DMS53 treated with DMSO at 0.1 percent for 48 hours (cell line): Measurements from ENCODE around the gene RPA4.
"Not testable (repeated sequence)": the region's sequence is repeated elsewhere in the genome, so short reads cannot be mapped to it uniquely, and the experiment has no call there.

Source experiments
- DNase-seq: peaks from one replicate; lab custom pipeline; 2025; ENCODE audit not compliant: unreplicated experiment; lab: John Stamatoyannopoulos, UW

RPA4 gene, protein sequence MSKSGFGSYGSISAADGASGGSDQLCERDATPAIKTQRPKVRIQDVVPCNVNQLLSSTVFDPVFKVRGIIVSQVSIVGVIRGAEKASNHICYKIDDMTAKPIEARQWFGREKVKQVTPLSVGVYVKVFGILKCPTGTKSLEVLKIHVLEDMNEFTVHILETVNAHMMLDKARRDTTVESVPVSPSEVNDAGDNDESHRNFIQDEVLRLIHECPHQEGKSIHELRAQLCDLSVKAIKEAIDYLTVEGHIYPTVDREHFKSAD

DNA sequence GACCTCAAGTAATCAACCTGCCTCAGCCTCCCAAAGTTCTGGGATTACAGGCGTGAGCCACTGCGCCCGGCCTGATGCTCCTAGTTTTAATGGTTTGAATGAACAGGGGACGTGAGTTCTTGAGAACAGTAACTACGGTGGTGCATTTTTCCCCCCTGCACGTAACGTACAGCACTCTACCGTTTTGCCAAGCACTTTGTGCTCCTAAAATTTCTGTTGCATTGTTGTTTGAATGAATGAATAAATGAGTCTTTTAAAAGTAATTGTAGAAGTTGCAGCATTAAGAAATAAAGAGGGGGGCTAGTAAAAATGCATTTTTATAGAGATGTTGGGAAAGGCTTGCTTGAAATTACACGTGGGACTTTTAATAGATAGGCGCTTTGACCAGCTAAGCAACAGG is at the start of gene RPA4:
Gene RPA4, plus strand, starts transcription at position 301 of the 400 bp plus-strand sequence. CDS start 403 bp downstream, outside the sequence.
- DNase-seq, result no peak

DNA sequence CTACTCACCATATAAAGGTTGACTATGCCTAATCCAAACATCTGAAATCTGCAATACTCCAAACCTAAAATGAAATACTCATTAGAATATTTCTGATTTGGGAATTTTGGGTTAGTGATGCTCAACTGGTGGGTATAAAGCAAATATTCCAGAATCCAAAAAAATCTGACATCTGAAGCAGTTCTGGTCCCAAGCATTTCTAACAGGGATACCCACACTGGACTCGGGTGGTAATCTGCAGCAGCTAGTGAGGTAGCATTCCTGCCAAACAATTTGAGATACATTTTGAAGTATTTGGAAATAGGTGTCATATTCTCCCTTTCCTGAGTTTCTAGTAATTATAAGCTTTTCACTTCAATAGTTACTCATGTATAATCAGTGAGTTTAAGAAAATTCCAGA is 49.6 kb upstream of the RPA4 start:
- no peak for DNase-seq

DNA sequence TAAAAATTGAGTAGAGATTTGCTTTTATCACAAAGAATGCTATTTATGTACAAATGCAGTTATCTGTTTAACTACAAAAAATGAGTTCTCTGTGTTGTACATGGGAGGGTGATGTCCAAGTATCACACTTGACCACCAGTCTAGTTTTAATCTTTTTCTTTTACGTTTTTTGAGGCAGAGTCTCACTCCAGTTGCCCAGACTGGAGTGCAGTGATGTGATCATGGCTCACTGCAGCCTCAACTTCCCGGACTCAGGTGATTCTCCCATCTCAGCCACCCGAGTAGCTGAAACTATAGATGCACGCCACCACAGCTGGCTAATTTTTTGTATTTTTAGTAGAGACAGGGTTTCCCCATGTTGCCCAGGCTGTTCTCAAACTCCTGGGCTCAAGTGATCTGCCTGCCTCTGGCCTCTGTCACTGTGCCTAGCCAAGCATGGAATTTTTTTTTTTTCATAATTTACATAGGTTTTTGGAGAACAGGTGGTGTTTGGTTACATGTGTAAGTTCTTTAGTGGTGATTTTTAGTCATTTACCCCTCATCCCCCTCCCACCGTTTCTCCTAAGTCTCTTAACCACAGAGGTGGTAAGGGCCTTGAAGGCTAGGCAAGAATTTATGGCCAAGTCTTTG is 47.9 kb upstream of the RPA4 start:
- DNase-seq, result no peak

DNA sequence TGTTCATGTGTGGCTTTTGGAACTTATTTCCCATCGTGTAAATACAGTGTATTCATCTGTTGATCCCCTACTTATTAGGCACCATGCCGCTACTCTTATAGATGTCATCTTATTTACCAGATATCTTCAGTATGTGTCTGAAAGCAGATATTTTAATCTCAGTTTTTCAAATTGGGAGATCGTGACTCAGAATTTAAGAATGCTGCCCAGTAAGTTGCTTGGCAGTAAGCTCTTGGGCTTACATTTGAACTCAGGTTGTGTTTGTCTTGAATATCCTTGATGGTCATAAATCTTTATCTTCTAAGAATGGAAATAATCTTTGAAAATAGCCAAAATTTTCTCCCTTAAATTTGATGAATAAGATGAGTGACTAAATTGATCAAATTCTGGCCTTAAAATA is 45.9 kb upstream of the RPA4 start:
- DNase-seq, result no peak

DNA sequence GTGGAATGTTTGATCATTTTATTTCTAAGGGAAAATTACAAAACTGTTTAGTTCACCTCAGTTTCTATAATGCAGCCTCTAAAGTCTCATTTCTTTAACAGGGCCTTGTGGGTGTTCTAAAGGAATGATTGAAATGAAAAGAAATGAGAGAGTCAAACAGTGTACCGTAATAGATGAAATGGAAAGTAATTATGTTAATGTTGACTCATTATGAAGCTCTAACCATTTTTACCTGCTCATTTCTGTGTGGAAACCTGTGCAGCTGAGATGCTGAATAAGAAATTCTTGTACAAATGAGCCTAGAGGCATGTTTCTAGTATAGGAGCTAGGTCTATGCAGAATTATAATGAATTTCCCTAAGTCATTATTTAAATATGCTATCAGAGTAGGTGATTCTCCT is 45.2 kb upstream of the RPA4 start:
- DNase-seq, result no peak

DNA sequence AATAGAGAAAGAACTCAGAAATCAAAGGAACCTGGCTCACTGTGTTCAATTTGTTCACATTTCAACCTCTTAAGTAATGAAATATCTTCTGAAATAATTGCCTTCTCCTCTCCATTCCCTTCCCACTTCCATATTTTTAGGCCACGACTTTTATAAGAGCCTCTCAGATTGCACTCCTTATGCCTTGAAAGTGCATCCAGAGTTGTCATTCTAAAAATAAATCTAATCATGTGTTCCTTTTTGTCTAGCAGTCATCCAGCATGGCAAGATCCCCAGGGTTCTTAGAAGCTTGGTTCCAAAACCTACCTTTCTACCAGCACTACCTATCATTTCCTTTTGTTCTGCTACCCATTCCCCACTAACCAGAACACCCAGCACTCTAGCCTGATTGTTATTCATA is 42.4 kb upstream of the RPA4 start:
- no peak for DNase-seq

DNA sequence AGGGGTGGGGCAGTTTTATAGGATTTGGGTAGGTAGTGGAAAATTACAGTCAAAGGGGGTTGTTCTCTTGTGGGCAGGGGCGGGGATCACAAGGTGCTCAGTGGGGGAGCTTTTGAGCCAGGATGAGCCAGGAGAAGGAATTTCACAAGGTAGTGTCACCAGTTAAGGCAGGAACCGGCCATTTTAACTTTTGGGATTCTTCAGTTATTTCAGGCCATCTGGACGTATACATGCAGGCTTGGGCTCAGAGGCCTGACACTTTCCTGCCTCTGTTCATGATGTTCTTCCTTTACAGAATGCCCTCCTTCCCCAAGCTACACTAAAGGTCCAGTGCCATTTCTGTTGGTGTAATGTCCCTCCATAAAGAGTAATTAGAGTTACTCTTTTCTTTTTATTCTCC is 41.8 kb upstream of the RPA4 start:
- DNase-seq, result not testable (repeated sequence)

DNA sequence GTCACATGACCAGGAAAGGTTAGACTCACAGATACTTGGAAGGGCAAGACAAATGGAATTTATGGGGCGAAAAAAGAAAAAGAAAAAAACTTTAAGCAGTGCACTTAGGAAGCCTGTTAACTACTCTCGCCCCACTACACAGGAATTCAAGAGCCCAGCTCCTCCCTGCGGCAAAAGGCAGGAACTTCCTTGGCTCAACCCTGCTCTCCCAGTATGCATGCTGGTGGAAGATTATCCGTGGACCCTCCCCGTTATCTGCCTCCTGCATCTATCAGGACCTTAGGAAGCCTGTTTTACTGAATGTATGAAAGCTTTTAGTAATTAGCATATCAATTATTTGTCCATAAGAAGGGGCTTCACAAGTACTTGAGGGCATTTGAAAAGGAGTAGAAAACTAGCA is 40.1 kb upstream of the RPA4 start:
- no peak for DNase-seq

DNA sequence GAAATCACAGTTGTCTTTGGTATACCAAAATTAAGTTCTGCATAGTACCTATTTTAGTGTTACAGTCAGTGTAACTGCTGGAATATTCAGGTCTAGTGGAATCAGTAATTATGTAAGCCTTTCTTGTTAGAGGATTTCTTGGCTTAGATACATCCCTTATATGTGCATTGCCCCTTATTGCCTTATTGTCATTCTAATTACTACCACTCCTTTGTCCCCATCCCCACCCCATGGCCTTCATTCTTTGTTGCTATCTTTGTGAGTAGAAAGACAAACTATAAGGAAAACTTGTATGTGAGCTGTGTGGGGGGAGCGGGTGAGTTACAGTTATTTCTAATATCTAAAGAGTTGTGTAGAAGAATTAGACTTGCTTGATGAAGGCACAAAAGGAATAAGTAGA is 36.9 kb upstream of the RPA4 start:
- no peak for DNase-seq

DNA sequence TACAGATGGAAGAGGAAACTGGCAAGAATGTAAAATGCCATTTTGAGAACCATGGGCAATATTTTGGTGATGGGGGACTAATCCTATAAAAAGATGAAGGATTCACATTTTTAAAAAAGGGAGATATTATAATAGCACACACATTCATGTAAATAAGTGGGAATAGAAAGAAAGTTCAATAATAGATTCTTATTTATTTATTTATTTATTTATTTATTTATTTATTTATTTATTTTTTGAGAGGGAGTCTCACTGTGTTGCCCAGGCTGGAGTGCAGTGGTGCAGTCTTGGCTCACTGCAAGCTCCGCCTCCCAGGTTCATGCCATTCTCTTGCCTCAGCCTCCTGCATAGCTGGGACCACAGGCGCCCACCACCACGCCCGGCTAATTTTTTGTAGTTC is 24.3 kb upstream of the RPA4 start:
- not testable (repeated sequence) for DNase-seq

DNA sequence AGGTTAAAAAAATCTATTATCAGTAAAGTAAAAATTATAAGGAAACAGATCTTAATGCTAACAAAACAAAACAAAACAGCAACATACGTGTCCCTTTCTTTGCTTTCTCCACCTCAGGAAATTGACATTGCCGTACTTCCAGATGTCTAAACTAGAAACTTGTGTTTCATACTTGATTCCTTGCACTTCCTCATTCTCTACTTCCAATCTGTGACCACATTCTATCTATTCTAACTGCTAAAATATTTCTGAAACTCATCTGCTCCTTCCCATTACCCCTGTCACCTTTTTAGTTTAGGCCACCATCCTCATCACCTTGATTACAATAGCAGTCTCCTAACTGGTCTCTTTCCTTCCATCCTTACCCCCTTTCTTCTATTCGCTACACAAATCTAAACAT is 22.5 kb upstream of the RPA4 start:
- DNase-seq, result no peak

DNA sequence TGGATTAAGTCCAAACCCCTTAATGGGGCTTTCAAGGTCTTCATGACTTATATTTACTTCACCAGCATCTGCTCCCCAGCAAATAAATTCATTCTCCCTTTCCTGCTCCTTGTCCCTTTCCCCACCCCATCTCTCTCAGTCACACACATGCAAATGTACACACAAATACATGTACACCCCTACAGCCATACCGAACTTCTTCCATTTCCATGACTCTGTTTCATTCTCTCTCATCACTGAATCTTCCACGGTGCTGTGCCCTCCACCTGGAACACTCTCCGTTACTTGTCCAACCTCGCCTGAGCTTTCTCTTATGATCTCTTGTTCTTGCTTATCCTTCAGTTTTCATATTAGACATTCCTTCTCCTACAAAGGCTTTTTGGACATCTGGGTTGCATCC is 22.0 kb upstream of the RPA4 start:
- DNase-seq, result no peak

DNA sequence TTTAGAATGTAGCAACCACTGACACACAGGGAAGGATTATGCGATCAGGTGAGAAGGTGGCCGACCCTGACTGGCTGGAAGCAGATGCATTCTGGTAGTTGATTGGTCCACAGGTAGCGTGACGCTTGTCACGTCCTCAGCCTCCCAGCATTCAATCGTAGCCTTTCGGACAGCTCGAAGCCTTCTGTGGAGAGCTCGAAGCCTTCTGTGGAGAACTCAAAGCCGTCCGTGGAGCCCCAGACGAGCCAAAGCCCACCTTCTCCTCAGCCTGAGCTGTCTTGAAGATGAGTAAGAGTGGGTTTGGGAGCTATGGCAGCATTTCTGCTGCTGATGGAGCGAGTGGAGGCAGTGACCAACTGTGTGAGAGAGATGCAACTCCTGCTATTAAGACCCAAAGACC is 319 bp downstream of the RPA4 start:
- no peak for DNase-seq

DNA sequence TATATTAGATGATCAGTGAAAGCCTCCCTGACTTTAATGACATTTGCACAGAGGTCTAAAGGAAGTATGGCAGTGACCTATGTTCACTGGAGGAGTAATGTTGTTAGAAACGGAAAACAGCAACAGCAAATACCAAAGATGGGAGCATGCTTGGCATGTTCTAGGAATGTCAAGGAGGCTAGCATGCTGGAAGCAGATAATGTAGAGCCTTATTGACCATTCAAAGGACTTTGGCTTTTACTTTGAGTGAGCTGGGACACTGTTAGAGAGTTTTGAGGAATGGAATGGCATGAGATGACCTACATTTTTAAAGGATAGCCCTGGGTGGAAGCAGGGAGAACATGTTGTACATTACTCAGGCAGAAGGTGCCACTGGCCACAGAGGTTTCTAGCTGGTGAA is 6.0 kb downstream of the RPA4 start:
- DNase-seq, result no peak

DNA sequence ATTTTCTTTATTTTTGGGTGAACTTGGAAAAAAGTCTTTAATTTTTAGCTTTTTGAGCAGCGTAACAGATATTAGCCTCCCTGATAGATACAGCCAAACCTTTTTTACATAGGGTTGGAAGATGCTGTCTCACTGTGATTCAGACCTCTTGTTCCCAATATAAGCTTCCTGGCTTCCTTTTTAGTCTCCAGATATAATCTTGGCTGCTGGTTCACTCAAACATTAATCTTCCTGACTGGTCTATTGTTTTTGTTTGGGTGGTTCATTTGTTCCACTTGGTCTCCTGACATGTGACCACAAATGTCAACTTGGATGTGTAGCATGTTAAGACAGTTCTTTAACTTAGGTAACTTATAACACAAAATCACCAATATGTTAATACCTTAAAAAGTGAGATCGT is 23.0 kb downstream of the RPA4 start:
- DNase-seq, result no peak

DNA sequence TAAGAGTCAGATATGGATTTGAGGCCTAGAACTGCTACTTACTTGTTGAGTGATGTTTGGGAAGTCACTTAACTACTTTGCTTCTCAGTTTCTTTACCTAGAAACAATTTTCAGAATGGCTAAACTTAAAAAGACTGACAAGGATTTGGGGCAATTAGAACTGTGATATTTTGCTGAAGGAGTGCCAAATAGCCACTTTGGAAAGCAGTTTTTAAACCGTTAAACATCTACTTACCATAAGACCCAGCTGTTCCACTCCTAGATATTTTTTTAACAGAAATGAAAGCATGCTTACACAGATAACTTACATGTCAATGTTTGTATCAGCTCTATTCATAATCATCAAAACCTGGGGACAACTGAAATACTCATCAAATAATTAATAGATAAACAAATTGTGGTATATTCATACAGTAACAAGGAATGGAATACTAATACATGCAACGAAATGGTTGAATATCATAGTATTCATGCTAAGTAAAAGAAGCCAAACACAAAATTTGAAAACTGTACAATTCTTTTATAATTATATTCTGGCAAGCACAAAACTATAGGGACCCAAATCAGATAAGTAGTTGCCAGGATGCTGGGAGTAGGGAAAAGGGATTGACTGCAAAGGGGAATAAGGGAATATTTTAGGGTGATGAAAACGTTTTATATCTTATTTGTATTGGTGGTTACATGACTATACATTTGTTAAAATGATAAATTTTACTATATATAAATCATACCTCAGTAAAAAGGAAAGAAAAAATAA is 24.0 kb downstream of the RPA4 start:
- DNase-seq, result no peak

DNA sequence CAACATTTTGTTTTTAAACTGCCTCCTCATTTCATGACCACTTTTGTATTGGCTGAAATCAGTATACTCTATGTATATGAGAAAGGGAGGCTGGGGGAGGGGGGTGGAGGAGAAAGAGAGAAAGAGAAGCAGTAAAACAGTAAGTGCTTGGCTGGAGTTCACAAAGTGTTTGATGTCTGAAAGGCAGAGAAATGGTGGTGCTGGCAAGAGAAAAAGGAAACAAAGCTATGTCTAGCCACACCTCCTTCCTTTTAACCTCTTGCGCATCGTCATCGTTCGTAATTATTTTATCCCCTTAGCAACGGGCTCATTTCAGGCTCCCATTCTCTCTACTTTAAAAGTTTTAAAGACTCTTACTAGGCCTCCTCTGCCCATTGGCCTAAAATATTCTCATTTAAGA is 25.6 kb downstream of the RPA4 start:
- no peak for DNase-seq

DNA sequence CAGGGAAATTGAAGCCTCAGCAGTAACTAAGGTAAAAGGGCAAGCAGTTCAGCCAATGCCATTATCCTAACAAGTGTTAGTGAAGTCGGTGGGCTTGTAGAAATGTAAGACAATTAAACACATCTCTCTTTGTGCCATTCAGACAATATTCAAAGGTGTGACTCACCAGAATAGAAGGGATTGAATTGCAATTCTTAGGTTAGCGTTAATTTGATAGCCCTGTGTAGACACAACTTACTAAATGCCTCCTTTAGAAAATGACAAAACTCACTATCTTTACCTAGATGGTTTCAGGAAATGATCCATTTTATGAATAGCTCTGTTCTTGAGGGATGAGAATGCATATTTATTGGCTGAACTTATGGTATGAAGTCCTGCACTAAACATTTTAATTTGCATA is 35.2 kb downstream of the RPA4 start:
- no peak for DNase-seq

DNA sequence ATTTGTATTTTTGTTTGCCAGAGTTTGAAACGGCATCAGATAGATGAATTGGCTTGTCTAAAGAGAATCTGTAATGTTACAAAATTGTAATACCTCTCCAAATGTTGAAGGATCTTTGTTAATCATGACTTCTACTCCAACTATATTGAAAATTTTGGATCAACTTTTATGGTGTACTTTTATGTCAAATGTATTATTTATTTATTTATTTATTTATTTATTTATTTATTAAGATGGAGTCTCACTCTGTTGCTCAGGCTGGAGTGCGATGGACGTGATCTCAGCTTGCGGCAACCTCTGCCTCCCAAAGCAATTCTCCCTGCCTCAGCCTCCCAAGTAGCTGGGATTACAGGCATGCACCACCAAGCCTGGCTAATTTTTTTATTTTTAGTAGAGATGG is 36.0 kb downstream of the RPA4 start:
- DNase-seq, result no peak

DNA sequence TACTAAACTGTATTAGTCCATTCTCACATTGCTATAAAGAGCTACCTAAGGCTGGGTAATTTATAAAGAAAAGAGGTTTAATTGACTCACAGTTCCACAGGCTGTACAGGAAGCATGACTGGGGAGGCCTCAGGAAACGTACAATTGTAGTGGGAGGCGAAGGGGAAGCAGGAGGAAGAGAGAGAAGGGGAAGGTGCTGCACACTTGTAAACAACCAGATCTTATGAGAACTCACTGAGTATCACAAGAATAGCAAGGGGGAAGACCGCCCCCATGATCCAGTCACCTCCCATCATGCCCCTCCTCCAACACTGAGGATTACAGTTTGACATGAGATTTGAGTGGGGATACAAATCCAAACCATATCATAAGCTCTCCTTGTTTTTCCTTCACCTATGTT is 40.9 kb downstream of the RPA4 start:
- no peak for DNase-seq

DNA sequence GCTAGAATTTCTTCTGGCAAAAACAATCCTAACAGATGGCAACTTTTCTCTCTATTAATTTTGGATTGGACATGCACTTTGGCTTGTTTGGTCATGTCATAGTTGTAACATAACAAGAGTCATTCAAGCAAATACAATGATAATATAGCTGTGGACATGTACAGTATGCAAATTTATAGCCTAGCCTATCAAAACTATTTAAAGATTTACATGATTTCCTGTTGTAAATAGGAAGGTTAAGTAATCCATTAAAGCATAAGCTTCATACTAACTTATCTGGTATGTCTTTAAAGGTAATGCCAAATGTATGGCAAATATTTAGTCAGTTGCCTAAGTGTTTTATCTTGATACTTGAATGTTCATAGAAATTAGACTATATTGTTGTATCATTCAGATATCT is 45.3 kb downstream of the RPA4 start:
- no peak for DNase-seq
